ENCODE data around the gene PLXNB2. TPM values are rescaled to one million over a fixed set of nuclear protein-coding genes. Genes with fewer than 3 reads are reported as not detected.

The PLXNB2 gene
- total RNA-seq, 1 donor from 2014 or later: 287 TPM

- no peak overlapping the region for H3K27ac ChIP-seq
- H3K27me3 ChIP-seq: no peaks in the 10 kb centered on the region
- DNase-seq (ENCODE audit: low spot score in 2 of 2): no peak
- no peak for TF ChIP-seq CTCF (IDR thresholded peaks at IDR 0.05)
- H3K36me3 ChIP-seq: no peaks in the 10 kb centered on the region
- intact Hi-C loops (cut with DNase I): no loop called here
- no peak overlapping the region for H3K4me3 ChIP-seq
- H3K9me3 ChIP-seq: no peaks in the 10 kb centered on the region
- no peaks in the 10 kb centered on the region for H3K4me1 ChIP-seq
These were observed 11.4 kb upstream of the PLXNB2 start for GRCh38 chr22:50318698-50319411.

GRCh38 chr22:50318356-50318697, 10.9 kb upstream of the PLXNB2 start:
- H3K9me3 ChIP-seq: no peaks in the 10 kb centered on the region
- no peaks in the 10 kb centered on the region for H3K4me1 ChIP-seq
- no peak overlapping the region for H3K4me3 ChIP-seq
- no peak for TF ChIP-seq CTCF (IDR thresholded peaks at IDR 0.05)
- intact Hi-C loops (cut with DNase I): no loop called here
- H3K36me3 ChIP-seq: no peaks in the 10 kb centered on the region
- DNase-seq (ENCODE audit: low spot score in 2 of 2): no peak
- no peak overlapping the region for H3K27ac ChIP-seq
- no peaks in the 10 kb centered on the region for H3K27me3 ChIP-seq

- intact Hi-C loops (cut with DNase I): no loop called here
- Histone ChIP-seq H3K27me3 (no peaks in the 10 kb centered on the region), H3K4me1 (no peaks in the 10 kb centered on the region)
These were observed 10.2 kb upstream of the PLXNB2 start for GRCh38 chr22:50317674-50318073.

GRCh38 chr22:50317178-50317577, 9.7 kb upstream of the PLXNB2 start:
- Histone ChIP-seq H3K36me3 (no peaks in the 10 kb centered on the region), H3K27ac (no peak overlapping the region), H3K4me3 (no peak overlapping the region), H3K9me3 (no peaks in the 10 kb centered on the region), H3K4me1 (no peaks in the 10 kb centered on the region), H3K27me3 (no peaks in the 10 kb centered on the region)
- intact Hi-C loops (cut with DNase I): no loop called here
- TF ChIP-seq CTCF (IDR thresholded peaks at IDR 0.05): no peak
- DNase-seq (ENCODE audit: low spot score in 2 of 2): no peak

More at GRCh38 chr22:50317674-50318073, 10.2 kb upstream of the PLXNB2 start:
- Histone ChIP-seq H3K27ac (no peak overlapping the region), H3K9me3 (no peaks in the 10 kb centered on the region), H3K36me3 (no peaks in the 10 kb centered on the region), H3K4me3 (no peak overlapping the region)
- no peak for DNase-seq (ENCODE audit: low spot score in 2 of 2)
- TF ChIP-seq CTCF (IDR thresholded peaks at IDR 0.05): no peak

- no peak overlapping the region for H3K4me3 ChIP-seq
- DNase-seq (ENCODE audit: low spot score in 2 of 2): no peak
These were observed 8.9 kb upstream of the PLXNB2 start for GRCh38 chr22:50316114-50317065.

More at GRCh38 chr22:50316114-50317065, 8.9 kb upstream of the PLXNB2 start:
- no peaks in the 10 kb centered on the region for H3K27me3 ChIP-seq
- no peaks in the 10 kb centered on the region for H3K9me3 ChIP-seq
- no peaks in the 10 kb centered on the region for H3K36me3 ChIP-seq
- no peaks in the 10 kb centered on the region for H3K4me1 ChIP-seq
- no peak overlapping the region for H3K27ac ChIP-seq
- intact Hi-C loops (cut with DNase I): no loop called here
- TF ChIP-seq CTCF (IDR thresholded peaks at IDR 0.05): no peak
